Activated B cell treated with CpG ODN at 0.5 μM for 24 hours (primary cell): ENCODE results near the gene GALNT17. TPM values are rescaled to one million over a fixed set of nuclear protein-coding genes. Genes with fewer than 3 reads are reported as not detected.

Source experiments
- ATAC-seq: fragments of 200-7000 bp; cut with Tn5 transposase; one replicate; pipeline ENCODE4 v1.10.0; 2021; ENCODE audit warnings: low read depth, mild to moderate bottlenecking, moderate library complexity
- CTCF ChIA-PET: fragments of 350-600 bp; sonication (Branson Sonifier 250); formaldehyde crosslinking; loops from one replicate; lab custom pipeline; 2021; ENCODE audit warnings: antibody characterized with exemption; lab: Charles Lee
- POLR2A ChIA-PET: fragments of 350-600 bp; sonication (Branson Sonifier 250); formaldehyde crosslinking; loops from one replicate; lab custom pipeline; 2021; ENCODE audit warnings: antibody characterized with exemption; lab: Charles Lee
- DNase-seq: peaks from one replicate; pipeline ENCODE4 v3.0.0; 2022
- H3K27ac Mint-ChIP-seq: one replicate; pipeline ENCODE4 v1.8.0; 2020; ENCODE audit warnings: mixed read lengths
- H3K27me3 Mint-ChIP-seq: one replicate; pipeline ENCODE4 v1.8.0; 2021; ENCODE audit warnings: mixed read lengths
- H3K36me3 Mint-ChIP-seq: one replicate; pipeline ENCODE4 v1.8.0; 2021; ENCODE audit warnings: low read depth, mixed read lengths
- H3K4me1 Mint-ChIP-seq: one replicate; pipeline ENCODE4 v1.8.0; 2021; ENCODE audit warnings: mixed read lengths
- H3K4me3 Mint-ChIP-seq: one replicate; pipeline ENCODE4 v1.8.0; 2020; ENCODE audit warnings: mild to moderate bottlenecking, mixed read lengths
- H3K9me3 Mint-ChIP-seq: one replicate; pipeline ENCODE4 v1.8.0; 2020; ENCODE audit warnings: mixed read lengths
- intact Hi-C: fragments of 100-400 bp; cut with micrococcal nuclease; formaldehyde crosslinking; loops from one replicate; pipeline ENCODE4 v1.15.1; 2024
- total RNA-seq: library from RNA; stranded (reverse); gene quantifications from 2 replicates; pipeline ENCODE4 v1.2.3, GENCODE V29; 2022
- TF ChIP-seq, protein P1 (sequence below): fragments of 200-600 bp; IDR thresholded peaks from one replicate; pipeline ENCODE4 v1.8.0; 2022; ENCODE audit warnings: antibody characterized with exemption, mild to moderate bottlenecking

GALNT17 gene
- total RNA-seq, 1 donor from 2014 or later: not detected

DNA sequence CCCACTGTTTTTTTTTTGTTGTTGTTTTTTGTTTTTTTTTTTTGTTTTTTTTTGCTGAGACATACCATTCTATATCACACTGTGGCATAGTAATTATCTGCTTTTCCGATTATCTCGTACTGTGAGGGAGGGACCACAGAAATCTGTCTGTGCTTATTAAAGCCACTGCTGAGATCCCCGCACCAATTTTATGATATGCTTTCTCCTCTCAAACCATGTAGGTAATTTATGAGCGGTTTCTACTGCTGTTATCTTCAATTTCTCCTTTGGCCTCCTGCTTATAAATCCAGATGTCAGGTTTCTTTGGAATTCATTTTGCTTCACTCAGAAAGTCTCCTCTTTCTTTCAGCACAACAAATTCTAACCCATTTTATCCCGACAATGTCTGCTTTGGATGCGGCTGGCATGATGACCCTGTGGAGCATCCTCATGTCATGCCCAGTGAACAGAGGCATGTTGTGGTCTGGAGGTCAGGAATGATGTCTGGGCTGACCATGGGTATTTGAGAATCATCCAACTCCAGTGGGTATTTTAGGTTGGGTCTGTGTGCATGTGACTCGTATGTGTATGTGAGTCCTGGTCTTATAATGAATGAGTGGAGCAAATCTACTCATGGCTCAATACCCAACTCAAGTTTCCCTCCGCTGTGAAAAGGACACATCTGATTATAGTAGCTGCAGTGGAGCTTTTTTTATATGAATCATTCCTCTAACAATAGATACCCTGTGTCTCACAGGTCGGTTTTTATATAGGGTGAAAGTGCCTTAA is 213.4 kb downstream of the GALNT17 start:
- H3K27me3 Mint-ChIP-seq: no peaks in the 10 kb centered on the region
- DNase-seq (no peak), ATAC-seq (no peak)
- ChIA-PET CTCF (no interaction called here), POLR2A (no interaction called here)
- no peaks in the 10 kb centered on the region for H3K36me3 Mint-ChIP-seq
- H3K9me3 Mint-ChIP-seq: peaks cover 24% of the 10 kb centered on the region
- TF ChIP-seq, protein P1, sequence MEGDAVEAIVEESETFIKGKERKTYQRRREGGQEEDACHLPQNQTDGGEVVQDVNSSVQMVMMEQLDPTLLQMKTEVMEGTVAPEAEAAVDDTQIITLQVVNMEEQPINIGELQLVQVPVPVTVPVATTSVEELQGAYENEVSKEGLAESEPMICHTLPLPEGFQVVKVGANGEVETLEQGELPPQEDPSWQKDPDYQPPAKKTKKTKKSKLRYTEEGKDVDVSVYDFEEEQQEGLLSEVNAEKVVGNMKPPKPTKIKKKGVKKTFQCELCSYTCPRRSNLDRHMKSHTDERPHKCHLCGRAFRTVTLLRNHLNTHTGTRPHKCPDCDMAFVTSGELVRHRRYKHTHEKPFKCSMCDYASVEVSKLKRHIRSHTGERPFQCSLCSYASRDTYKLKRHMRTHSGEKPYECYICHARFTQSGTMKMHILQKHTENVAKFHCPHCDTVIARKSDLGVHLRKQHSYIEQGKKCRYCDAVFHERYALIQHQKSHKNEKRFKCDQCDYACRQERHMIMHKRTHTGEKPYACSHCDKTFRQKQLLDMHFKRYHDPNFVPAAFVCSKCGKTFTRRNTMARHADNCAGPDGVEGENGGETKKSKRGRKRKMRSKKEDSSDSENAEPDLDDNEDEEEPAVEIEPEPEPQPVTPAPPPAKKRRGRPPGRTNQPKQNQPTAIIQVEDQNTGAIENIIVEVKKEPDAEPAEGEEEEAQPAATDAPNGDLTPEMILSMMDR: no peak
- H3K27ac Mint-ChIP-seq: no peak overlapping the region
- no peaks in the 10 kb centered on the region for H3K4me1 Mint-ChIP-seq
- intact Hi-C loops: no loop called here
- H3K4me3 Mint-ChIP-seq: no peak overlapping the region

DNA sequence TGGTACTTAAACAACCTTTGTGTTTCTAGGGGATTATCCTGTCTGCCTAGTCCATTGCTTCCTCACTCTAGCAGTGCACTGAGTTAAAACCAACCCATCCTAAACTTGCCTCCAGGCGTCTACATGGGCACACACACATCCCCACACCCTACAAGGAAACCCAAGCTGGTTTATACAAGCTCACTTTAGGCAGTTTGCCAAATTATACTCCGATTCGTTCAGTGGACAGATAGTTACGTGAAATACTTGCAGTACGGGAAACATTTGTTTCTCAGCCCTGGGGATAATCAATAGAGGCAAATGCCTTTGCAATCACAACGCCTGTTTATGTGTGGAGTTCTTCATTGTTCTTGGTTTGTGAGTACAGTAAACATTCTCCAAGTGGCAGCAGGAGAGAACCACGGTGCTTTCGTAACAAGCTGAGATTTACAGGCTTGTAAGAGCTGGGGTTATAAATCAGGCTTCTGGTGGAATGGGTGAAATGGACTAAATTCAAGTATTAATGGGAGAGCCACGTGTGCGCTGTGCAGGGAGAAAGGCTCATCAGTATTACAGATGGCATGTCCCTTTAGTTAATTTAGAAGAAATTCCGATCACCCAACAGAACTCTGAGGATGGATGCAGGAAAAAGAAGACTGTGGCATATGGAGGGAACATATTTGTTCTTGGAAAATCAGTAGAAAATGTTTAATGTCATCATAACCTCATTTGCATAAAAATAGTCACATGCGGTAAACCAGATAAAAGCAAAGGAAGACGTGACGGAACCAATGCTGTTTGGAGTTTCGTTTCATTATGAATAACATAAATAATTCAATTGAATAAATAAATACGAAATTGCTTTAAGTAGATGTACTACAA is 217.1 kb downstream of the GALNT17 start:
- H3K4me3 Mint-ChIP-seq: no peak overlapping the region
- H3K9me3 Mint-ChIP-seq: peaks cover 21% of the 10 kb centered on the region
- intact Hi-C loops: no loop called here
- ChIA-PET POLR2A (no interaction called here), CTCF (no interaction called here)
- H3K27ac Mint-ChIP-seq: no peak overlapping the region
- TF ChIP-seq, protein P1: no peak
- no peaks in the 10 kb centered on the region for H3K27me3 Mint-ChIP-seq
- H3K36me3 Mint-ChIP-seq: no peaks in the 10 kb centered on the region
- DNase-seq (no peak), ATAC-seq (no peak)
- no peaks in the 10 kb centered on the region for H3K4me1 Mint-ChIP-seq

DNA sequence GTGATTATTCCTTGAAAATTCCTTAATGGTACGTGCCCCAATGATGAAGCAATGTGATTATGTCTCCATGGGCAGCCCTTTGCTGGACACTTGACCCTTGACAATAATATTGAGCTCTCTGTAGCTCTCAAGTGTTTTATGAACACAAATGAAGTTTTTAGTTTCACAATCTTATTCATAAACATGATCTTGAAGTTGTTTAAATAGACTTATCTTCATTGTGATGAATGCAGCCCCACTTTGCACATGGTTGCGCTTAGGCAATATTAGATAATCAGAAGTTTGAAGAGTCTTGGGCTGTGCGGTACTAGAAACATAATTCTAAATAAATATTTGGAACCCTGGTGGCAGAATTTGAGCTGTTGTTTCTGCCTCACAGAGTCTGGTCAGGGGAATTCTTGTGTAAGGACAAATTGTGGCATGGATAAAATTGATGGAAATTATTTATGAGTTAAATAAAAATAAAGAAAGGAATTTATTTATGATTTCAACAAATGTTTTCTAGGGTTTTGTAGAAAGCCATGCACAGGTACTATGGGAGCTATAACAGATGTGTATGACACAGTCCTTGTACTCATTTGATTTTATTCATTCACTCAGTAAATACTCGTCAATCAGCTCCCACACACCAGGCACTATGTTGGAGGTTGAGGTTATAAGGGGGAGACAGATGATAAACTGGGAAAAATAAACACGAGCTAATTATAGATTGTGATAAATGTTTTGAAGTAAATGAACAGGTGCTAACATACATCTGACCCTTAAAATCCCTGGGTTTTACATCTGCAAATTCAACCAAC is 217.9 kb downstream of the GALNT17 start:
- POLR2A ChIA-PET: no interaction called here

DNA sequence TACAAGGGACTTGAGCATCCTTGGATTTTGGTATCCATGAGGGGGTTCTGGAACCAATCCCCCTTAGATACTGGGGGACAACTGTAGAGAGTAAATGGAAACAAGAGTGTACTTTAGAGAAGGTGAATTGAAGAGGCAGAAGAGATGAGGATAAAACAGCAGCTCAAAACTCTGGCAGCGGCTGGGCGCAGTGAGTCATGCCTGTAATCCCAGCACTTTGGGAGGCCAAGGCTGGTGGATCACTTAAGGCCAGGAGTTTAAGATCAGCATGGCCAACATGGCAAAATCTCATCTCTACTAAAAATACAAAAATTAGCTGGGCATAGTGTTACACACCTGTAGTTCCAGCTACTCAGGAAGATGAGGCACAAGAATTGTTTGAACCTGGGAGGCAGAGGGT is 218.7 kb downstream of the GALNT17 start:
- POLR2A ChIA-PET: no interaction called here
- H3K36me3 Mint-ChIP-seq: no peaks in the 10 kb centered on the region
- H3K9me3 Mint-ChIP-seq: peaks cover 15% of the 10 kb centered on the region
- DNase-seq (no peak), ATAC-seq (no peak)
- no peak overlapping the region for H3K4me3 Mint-ChIP-seq
- H3K27ac Mint-ChIP-seq: no peak overlapping the region
- intact Hi-C loops: no loop called here
- no peaks in the 10 kb centered on the region for H3K4me1 Mint-ChIP-seq
- H3K27me3 Mint-ChIP-seq: no peaks in the 10 kb centered on the region
- CTCF ChIA-PET: no interaction called here
- TF ChIP-seq, protein P1: no peak

More for the DNA sequence above, 217.9 kb downstream of the GALNT17 start:
- Mint-ChIP-seq H3K4me3 (no peak overlapping the region), H3K27me3 (no peaks in the 10 kb centered on the region), H3K36me3 (no peaks in the 10 kb centered on the region), H3K9me3 (peaks cover 15% of the 10 kb centered on the region), H3K4me1 (no peaks in the 10 kb centered on the region), H3K27ac (no peak overlapping the region)
- CTCF ChIA-PET: no interaction called here
- DNase-seq (no peak), ATAC-seq (no peak)
- intact Hi-C loops: no loop called here
- TF ChIP-seq, protein P1: no peak
